GM18909 (cell line): ENCODE data around the gene HACE1.
"Not testable (repeated sequence)": the region's sequence is repeated elsewhere in the genome, so short reads cannot be mapped to it uniquely, and the experiment has no call there.

Source experiments
- ATAC-seq: cut with Tn5 transposase; IDR thresholded peaks from one replicate; pipeline ENCODE4 v1.9.1; 2021; ENCODE audit warnings: mild to moderate bottlenecking; ENCODE audit not compliant: unreplicated experiment, poor library complexity

HACE1 gene, protein sequence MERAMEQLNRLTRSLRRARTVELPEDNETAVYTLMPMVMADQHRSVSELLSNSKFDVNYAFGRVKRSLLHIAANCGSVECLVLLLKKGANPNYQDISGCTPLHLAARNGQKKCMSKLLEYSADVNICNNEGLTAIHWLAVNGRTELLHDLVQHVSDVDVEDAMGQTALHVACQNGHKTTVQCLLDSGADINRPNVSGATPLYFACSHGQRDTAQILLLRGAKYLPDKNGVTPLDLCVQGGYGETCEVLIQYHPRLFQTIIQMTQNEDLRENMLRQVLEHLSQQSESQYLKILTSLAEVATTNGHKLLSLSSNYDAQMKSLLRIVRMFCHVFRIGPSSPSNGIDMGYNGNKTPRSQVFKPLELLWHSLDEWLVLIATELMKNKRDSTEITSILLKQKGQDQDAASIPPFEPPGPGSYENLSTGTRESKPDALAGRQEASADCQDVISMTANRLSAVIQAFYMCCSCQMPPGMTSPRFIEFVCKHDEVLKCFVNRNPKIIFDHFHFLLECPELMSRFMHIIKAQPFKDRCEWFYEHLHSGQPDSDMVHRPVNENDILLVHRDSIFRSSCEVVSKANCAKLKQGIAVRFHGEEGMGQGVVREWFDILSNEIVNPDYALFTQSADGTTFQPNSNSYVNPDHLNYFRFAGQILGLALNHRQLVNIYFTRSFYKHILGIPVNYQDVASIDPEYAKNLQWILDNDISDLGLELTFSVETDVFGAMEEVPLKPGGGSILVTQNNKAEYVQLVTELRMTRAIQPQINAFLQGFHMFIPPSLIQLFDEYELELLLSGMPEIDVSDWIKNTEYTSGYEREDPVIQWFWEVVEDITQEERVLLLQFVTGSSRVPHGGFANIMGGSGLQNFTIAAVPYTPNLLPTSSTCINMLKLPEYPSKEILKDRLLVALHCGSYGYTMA

DNA sequence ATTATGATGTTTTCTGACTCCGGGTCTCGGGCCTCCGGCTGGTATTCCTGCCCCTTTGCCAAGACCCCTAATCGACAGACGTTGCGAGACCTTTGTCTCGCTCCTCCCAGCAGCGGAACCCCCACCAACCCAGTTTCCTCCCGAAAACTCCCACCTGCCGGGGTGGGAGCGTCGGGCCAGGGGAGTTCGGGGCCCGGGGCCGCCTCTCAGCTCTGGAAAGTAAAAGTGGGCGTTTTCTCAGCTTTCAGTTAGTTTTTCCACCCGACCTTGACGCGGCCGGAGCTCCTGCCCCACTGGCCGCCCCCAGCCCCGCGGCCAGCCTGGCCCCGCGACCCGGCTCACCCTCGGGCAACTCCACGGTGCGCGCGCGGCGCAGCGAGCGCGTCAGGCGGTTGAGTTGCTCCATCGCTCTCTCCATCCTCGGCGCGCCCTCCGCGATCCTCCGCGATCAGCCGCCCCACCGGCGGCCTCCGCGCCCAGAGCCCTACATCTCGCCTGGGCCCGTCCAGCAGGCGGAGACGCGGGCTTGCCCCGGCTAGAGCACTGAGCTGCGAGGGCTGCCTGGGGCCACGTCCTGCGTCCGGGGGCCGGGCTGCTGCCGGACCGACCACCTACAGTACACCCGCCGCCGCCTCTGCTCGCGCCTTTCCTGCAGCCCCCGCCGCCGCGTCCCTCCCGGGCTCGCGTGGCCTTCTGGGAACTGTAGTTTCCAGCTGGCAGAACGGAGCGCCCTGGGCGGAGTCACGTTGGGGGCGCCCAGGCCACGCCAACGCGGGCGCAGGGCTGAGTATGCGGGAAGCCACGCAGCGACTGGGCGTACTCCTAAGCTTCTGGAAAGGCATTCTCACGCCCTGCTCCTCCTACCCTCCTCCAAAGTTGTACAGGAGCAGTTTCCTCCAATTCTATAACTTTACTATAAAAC is at the start of gene HACE1:
TSS of gene HACE1 (minus strand) at position 695 of the 922 bp plus-strand sequence. CDS start at position 418, 277 bp downstream.
- ATAC-seq = peak; percentile 99

DNA sequence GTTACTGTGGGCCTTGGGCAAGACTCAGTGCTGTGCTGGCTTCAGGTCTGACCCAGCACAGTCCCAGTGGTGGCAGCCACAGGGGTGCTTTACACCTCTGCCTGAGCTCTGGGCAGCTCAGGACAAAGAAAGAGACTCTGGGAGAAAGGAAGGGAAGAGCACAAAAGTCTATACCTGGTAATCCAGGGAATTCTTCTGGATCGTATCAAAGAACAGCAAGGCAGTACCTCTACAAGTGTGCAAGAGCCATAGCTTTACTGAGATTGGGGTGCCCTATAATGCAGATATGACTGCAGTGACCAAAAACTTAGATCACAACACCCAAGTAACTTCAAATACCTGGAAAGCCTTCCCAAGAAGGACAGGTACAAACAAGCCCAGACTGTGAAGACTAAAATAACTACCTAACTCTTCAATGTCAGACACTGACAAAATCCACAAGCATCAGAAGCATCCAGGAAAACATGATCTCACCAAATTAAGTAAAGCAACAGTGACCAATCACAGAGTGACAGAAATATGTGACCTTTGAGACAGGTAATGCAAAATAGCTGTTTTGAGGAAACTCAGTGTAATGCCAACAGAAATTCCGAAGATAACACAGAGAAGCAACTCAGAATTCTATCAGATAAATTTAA is 49.3 kb upstream of the HACE1 start:
- no peak for ATAC-seq

DNA sequence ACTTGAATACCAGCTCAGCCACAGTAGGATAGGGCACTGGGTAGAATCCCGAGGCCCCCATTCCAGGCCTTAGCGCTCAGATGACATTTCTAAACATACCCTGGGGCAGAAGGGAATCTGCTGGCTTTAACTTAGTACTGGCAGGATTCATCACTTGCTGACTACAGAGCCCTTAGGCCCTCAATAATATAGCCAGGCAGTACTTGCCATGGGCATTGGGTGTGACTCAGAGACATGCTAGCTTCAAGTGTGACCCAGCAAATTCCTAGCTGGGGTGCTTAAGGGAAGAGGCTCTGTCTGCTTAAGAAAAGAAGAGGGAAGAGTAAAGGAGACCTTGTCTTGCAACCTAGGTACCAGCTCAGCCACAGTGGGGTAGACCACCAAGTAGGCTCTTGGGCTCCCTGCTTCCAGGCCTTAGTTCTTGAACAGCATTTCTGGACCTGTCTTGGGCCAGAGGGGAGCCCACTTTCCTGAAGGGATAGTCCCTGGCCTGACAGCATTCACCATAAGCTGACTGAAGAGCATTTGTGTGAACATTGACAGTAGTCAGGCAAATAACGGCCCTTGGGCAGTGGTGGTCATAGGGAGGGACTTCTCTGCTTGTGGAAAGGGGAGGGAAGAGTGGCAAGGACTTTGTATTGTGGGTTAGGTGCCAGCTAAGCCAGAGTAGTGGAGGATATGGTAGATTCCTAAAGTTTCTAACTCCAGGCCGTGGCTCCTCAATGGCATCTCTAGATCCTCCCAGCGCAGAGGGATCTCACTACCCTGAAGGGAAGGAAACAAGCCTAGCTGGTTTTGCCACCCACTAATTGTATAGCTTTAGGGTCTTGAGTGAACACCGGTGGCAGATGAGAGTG is 48.5 kb upstream of the HACE1 start:
- ATAC-seq = no peak

DNA sequence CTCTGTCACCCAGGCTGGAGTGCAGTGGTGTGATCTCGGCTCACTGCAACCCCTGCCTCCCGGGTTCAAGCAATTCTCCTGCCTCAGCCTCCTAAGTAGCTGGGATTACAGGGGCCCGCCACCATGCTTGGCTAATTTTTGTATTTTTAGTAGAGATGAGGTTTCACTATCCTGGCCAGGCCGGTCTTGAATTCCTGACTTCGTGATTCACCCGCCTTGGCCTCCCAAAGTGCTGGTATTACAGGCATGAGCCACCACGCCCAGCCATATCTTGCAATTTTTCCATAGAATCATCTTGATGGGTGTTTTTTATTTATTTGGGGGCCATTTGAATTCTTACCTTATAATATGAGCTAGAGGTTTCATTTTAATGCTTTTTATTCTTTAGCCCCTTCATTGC is 39.2 kb upstream of the HACE1 start:
- not testable (repeated sequence) for ATAC-seq

DNA sequence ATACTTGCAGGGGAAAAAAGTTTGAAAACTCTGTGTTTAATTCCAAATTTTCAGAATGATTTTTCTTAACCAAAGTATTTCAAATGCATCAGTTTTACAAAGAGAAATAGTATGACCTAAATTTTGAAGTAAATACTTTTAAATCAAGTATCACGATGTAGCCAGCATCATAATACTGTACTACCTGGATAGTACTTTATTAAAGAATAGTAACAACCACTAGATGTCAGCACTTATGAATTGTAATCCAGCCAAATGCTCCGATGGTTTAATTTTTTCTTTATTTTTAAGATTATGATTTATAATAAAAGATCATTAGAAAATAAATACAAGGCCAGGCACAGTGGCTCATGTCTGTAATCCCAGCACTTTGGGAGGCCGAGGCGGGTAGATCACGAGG is 37.2 kb upstream of the HACE1 start:
- no peak for ATAC-seq

DNA sequence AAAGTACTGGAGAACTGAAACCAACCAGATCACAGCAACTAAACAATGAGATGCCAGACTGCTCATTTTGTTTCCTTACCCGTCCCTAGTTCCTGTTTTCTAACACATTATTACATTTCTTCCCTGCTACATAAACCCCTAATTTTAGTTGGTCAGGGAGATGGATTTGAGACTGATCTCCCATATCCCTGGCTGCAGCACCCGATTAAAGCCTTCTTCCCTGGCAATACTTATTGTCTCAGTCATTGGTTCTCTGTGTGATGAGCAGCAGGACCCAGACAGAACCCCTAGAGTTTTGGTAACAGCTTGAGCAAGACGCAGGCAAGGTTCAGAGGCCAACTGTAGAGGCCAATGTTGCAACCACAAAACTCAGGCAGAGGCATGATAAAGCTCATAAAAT is 28.3 kb upstream of the HACE1 start:
- no peak for ATAC-seq

DNA sequence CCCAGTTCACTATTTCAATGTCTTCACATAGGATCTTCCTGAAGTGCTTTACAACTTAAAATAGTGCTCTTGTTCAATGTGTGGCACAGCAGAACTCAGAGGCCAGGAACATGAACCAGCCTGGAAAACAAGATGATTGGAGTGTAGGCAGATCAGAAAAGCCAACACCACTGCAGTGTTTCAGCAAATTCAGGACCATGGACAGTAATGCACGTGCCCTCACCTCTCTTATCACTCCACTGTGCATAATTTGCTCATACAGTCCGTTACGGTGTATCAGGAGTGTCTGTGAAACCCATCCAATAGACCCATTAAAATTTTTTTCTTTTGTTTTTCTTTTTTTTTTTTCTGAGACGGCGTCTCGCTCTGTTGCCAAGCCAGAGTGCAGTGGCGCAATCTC is 27.6 kb upstream of the HACE1 start:
- ATAC-seq = no peak

DNA sequence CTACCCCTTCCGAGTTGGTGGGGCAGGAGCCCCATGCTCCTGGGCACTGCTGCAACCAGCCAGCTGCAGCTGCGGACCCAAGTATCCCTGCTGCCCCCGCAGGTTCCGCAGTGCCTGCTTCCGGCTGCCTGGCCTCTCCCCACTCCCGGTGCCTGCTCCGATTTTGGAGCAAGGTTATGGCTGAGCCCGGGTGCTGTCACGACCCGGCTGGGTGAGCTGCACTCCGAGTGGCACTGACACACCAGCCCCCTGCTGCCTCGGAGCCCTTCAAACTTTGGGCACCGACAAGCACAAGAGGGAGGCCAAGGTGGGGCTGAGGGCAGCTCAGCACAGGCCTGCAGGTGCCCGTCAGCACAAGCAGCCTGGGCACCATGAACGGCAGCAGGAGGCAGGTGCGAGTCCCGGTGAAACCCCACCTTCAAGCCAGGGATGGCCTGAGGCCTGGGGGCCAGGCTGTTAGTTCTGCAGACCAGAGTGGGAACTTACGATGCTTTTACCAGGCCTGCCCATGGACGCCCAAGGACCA is 25.9 kb upstream of the HACE1 start:
- ATAC-seq = no peak

DNA sequence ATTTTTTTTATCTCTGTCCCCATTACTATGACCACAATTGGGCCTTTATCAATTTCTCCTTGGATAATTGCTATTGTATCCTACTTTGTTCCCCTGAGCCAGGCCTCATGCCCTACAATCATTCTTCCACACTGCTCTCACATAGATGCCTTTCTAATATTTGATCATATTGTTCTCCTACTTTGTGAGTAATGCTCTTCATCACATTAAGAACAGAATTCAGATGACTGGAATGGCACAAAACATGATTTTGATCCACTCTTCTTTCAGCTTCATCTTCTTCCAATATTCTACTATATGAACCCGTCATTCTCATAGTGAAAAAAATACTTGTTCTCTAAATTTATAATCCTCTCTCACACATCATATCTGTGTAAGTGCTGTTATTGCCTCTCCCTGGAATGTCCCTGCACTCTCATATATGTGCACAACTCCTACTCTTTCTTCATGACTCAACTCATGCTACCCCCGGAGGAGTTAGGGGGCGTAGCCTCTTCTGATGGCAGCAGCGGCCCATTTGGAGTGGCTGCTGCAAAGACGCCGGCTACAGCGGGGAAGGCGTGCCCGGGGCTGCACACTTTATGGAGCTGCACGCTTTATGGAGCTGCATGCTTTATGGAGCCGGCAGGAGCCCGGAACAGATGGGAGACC is 25.3 kb upstream of the HACE1 start:
- ATAC-seq = no peak

DNA sequence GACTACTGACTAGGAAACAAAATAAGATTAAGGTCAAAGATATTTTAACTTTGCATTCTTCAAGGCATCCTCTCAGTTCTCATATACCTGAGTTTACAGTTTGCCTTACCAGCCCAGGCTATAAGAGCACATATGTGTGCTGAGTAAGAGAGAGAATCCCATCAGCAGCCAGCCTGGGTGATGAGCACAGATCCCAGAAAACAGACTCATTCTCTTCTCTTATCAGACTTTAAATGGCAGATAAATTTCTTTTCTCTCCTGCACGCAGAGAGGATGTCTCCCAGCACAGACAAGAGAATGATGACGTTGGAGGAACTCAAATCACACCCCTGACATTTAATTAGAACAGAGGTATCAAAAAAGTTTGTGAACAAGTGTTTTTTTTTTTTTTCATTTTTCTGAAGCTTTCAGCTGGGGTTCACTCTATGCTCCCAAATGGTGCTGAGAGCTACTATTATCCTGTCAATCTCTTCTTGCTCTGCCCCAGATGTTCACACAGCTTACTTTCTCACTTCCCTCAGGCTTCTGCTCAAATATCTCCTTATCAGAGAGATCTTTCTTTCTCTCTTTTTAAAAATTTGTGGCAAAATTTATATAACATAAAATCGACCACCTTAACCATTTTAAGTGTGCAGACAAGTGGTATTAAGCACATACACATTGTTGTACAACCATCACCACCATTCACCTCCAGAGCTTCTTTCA is 22.4 kb upstream of the HACE1 start:
- no peak for ATAC-seq

DNA sequence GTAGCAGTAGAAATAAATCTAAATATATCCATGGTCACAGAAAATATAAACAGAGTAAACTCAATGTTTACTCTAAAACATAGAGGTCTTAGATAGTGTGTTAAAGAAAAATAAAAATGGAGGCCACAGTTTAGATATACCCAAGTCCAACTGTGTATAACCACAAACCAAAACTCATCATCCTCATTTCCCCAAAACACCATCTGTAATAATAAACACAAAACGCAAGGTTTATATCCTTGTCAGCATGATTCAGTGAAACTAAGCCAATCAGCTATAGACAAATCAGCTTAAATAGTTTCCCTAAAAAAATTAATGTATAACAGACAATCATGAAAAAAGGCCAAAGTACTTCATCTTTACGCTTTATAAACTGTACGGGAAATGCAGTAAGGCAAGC is 2.7 kb upstream of the HACE1 start:
- no peak for ATAC-seq

DNA sequence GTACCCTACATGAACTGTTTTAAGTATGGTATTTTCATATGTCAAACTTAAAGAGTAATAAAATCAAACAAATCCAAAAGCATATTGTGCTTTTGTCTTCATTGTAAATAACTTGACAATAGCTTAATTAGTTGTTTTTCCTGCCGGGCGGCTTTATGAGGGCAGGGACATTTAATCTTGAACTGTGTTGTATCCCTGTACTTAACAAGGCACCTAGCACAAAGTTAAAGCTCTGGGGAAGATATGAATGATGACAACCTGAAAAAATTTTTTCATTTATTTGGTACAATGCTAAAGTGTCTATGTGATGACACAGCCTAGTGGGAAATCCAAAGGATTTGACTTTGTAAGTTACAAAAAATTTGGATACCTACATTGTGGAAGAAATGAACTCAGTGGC is 502 bp upstream of the HACE1 start:
- ATAC-seq = no peak

DNA sequence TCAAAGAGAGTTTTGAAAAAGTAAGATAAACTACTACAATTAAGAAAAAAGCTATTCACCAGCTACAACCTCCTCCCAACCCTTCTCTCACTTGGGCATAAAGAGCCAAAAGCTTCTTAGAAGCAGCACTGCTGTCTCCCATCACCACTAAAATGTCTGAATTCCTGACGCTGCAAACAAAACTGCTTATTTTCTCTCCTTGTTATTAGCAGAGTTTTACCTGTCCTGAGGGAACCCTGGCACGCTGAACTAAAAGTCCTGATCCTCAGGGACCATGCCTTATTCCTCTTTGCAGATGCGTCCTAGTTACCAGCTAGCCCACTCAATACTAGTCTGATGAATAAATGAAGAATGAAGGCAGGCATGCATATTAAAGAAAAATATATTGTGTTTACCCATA is 1.1 kb downstream of the HACE1 start:
- no peak for ATAC-seq

DNA sequence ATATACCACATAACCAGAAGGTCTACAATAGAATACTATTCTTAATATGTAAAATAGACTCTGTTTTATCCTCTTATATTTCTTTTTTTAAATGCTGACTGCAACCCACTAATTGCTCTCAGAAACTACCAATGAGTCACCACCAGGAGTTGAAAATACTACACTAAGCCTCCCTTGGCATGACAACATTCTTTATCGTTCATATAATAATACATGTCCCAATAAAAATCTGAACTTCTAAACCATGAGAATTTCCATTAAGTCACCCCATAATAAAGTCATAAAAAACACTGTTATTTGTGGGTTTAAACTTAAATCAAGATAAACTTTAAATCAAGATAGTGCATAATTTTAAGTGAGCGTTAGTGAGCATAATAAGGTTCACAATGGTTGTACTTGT is 4.2 kb downstream of the HACE1 start:
- no peak for ATAC-seq

DNA sequence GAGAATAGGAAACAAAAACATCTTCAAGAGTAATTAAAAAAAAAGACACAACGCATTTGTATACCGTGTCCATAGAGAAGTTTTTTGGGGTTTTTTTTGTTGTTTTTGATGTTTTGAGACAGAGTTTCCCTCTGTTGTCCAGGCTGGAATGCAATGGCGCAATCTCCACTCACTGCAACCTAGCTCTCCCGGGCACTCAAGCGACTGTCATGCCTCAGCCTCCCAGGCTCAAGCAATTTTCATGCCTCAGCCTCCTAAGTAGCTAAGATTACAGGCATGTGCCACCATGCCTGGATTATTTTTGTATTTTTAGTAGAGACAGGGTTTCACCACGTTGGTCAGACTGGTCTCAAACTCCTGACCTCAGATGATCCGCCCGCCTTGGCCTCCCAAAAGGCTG is 12.0 kb downstream of the HACE1 start:
- ATAC-seq = not testable (repeated sequence)

DNA sequence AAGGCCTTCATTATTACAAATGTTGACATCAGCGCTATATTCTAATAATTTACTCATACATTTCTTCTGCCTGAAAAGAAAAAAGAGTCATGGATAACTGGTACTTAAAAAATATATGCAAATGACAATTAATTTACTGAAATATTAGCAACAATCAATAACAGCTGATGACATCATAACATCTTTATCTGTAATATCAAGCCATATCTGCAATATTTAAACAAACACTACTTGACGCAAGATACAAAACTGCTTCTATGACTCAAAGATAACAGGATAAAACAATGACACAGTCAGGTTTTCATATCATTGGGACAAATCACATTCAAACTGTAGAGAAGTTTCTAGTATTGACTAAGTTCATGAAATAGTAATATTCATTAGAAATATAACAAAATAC is 16.5 kb downstream of the HACE1 start:
- no peak for ATAC-seq

DNA sequence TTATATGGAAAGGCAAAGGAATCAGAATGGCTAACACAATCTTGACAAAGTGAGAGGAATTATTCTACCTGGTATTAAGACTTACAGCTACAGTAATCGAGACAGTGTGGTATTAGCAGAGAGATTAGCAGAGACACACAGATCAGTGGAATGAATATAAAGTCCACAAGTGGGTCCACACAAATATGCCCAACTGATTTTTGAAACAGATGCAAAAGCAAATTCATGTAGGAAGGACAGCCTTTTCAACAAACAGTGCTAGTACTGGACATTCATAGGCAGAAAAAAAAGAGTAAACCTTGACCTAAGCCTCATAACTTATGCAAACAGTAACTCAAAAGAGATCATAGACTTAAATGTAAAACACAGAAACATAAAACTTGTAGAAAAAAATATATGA is 22.6 kb downstream of the HACE1 start:
- no peak for ATAC-seq
